H1 (cell line): ENCODE measurements around the gene MS4A18. TPM values are rescaled to one million over a fixed set of nuclear protein-coding genes. Genes with fewer than 3 reads are reported as not detected.

Experiments used
- CTCF ChIA-PET: fragments of 300-600 bp; sonication (Branson Sonifier 250); formaldehyde crosslinking; loops from one replicate; lab custom pipeline; 2021; ENCODE audit not compliant: partially characterized antibody; lab: Charles Lee
- POLR2A ChIA-PET: fragments of 300-600 bp; sonication (Branson Sonifier 250); formaldehyde crosslinking; loops from one replicate; lab custom pipeline; 2021; ENCODE audit warnings: inconsistent platforms; ENCODE audit not compliant: partially characterized antibody; lab: Charles Lee
- DNase-seq, 2 experiments: peaks; one replicate each; pipeline versions ENCODE4 v3.0.0 to v3.0.0-alpha.2; 2010 to 2022; ENCODE audit warnings: low spot score in 2 of 2, low read depth in 1 of 2, mixed read lengths in 1 of 2
- FAIRE-seq: peaks from 2 replicates; lab custom pipeline; 2011; peaks lifted over from hg19 to GRCh38; lab: Jason Lieb, UNC
- H2AFZ ChIP-seq: 2 replicates; pipeline ENCODE4 v1.8.1; 2012; ENCODE audit warnings: low read length, inconsistent platforms
- H2AK5ac ChIP-seq: 2 replicates; pipeline ENCODE4 v1.6.1; 2013; ENCODE audit warnings: low read depth, low read length
- H2BK120ac ChIP-seq: replicated peaks from 2 replicates; pipeline ENCODE3; 2013; ENCODE audit warnings: low read depth, low read length, inconsistent platforms
- H2BK12ac ChIP-seq: 2 replicates; pipeline ENCODE4 v1.6.1; 2013; ENCODE audit warnings: low read depth, low read length
- H2BK15ac ChIP-seq: 2 replicates; pipeline ENCODE4 v1.6.1; 2013; ENCODE audit warnings: low read length
- H2BK20ac ChIP-seq: 2 replicates; pipeline ENCODE4 v1.6.1; 2013; ENCODE audit warnings: low read length
- H2BK5ac ChIP-seq: 2 replicates; pipeline ENCODE4 v1.6.1; 2013; ENCODE audit warnings: low read depth, low read length
- H3K14ac ChIP-seq: 2 replicates; pipeline ENCODE4 v1.6.1; 2013; ENCODE audit warnings: inconsistent platforms; ENCODE audit not compliant: insufficient read length
- H3K18ac ChIP-seq: 2 replicates; pipeline ENCODE4 v1.6.1; 2013; ENCODE audit warnings: low read length; ENCODE audit errors: extremely low read depth
- H3K23ac ChIP-seq: 2 replicates; pipeline ENCODE4 v1.6.1; 2013; ENCODE audit warnings: inconsistent platforms; ENCODE audit not compliant: insufficient read length
- H3K23me2 ChIP-seq: 2 replicates; pipeline ENCODE4 v1.6.1; 2013; ENCODE audit warnings: low read depth, low read length
- H3K27ac ChIP-seq: 2 replicates; pipeline ENCODE4 v1.6.1; 2011; ENCODE audit warnings: low read depth, low read length, inconsistent platforms
- H3K27me3 ChIP-seq, 4 experiments: replicated peaks in 1 of 4; 1 replicate in 1 of 4; 2 replicates in 3 of 4; pipeline versions ENCODE4 v1.6.1 to v1.8.1; 2011 to 2013; ENCODE audit warnings: low read length in 3 of 4, mild to moderate bottlenecking in 3 of 4, inconsistent platforms in 2 of 4, mixed read lengths in 2 of 4, moderate library complexity in 1 of 4; ENCODE audit not compliant: control insufficient read depth in 3 of 4, insufficient read depth in 3 of 4; ENCODE audit errors: extremely low read depth in 1 of 4
- H3K36me3 ChIP-seq, 4 experiments: 2 replicates each; pipeline versions ENCODE4 v1.6.1 to v1.8.1; 2011 to 2013; ENCODE audit warnings: mild to moderate bottlenecking in 4 of 4, low read length in 3 of 4, moderate library complexity in 2 of 4, control low read depth in 1 of 4, inconsistent platforms in 1 of 4; ENCODE audit not compliant: insufficient read depth in 4 of 4, control insufficient read depth in 2 of 4
- H3K4ac ChIP-seq: replicated peaks from 2 replicates; pipeline ENCODE3; 2013; ENCODE audit warnings: low read length, low read depth, mixed read lengths, inconsistent platforms; ENCODE audit not compliant: insufficient read length
- H3K4me1 ChIP-seq, 4 experiments: replicated peaks in 1 of 4; 1 replicate in 1 of 4; 2 replicates in 3 of 4; pipeline versions ENCODE4 v1.6.1 to v1.8.1; 2011 to 2013; ENCODE audit warnings: low read length in 3 of 4, inconsistent platforms in 2 of 4, mixed read lengths in 1 of 4; ENCODE audit not compliant: insufficient read depth in 4 of 4, control insufficient read depth in 3 of 4
- H3K4me2 ChIP-seq, 2 experiments: 2 replicates each; pipeline versions ENCODE4 v1.6.1 to v1.8.1; 2011 to 2013; ENCODE audit warnings: low read depth in 2 of 2, low read length in 2 of 2, control low read depth in 1 of 2, inconsistent platforms in 1 of 2, mild to moderate bottlenecking in 1 of 2; ENCODE audit not compliant: insufficient read depth in 1 of 2
- H3K4me3 ChIP-seq, 4 experiments: fragments of 200-600, 300-600 bp in 1 of 4; sonication (generic), shearing (Covaris generic), sonication (Bioruptor Twin) in 1 of 4; 2 replicates each; pipeline versions ENCODE4 v1.5.1 to v1.8.1; 2011 to 2016; ENCODE audit warnings: low read length in 4 of 4, low read depth in 3 of 4, control low read depth in 2 of 4, inconsistent platforms in 2 of 4, mild to moderate bottlenecking in 2 of 4, mixed read lengths in 1 of 4, moderate library complexity in 1 of 4; ENCODE audit not compliant: insufficient read depth in 2 of 4; ENCODE audit errors: extremely low read depth in 1 of 4
- H3K56ac ChIP-seq: replicated peaks from 2 replicates; pipeline ENCODE3; 2013; ENCODE audit warnings: low read depth, mild to moderate bottlenecking, mixed read lengths, low read length, inconsistent platforms; ENCODE audit not compliant: insufficient read length
- H3K79me1 ChIP-seq: 2 replicates; pipeline ENCODE4 v1.6.1; 2013; ENCODE audit warnings: low read depth, low read length, control low read depth
- H3K79me2 ChIP-seq, 2 experiments: 2 replicates each; pipeline versions ENCODE4 v1.6.1 to v1.8.1; 2012 to 2013; ENCODE audit warnings: low read length in 2 of 2, mild to moderate bottlenecking in 2 of 2, inconsistent platforms in 1 of 2; ENCODE audit not compliant: insufficient read depth in 2 of 2, control insufficient read depth in 1 of 2
- H3K9ac ChIP-seq, 4 experiments: replicated peaks in 1 of 4; 1 replicate in 1 of 4; 2 replicates in 3 of 4; pipeline versions ENCODE4 v1.6.1 to v1.8.1; 2011 to 2013; ENCODE audit warnings: low read depth in 3 of 4, low read length in 3 of 4, control low read depth in 2 of 4, mild to moderate bottlenecking in 2 of 4, moderate library complexity in 2 of 4, inconsistent platforms in 1 of 4; ENCODE audit errors: extremely low read depth in 1 of 4
- H3K9me3 ChIP-seq, 2 experiments: 2 replicates each; pipeline versions ENCODE4 v1.6.1 to v1.8.1; 2012 to 2013; ENCODE audit warnings: mild to moderate bottlenecking in 2 of 2, moderate library complexity in 2 of 2, control low read depth in 1 of 2, inconsistent platforms in 1 of 2, low read depth in 1 of 2, low read length in 1 of 2, mixed read lengths in 1 of 2; ENCODE audit not compliant: insufficient read depth in 2 of 2
- H4K20me1 ChIP-seq, 2 experiments: replicated peaks in 1 of 2; 2 replicates each; pipeline versions ENCODE3 to v1.8.1; 2011 to 2013; ENCODE audit warnings: inconsistent platforms in 2 of 2, low read length in 2 of 2, mild to moderate bottlenecking in 1 of 2; ENCODE audit not compliant: insufficient read depth in 2 of 2, control insufficient read depth in 1 of 2
- H4K5ac ChIP-seq: 2 replicates; pipeline ENCODE4 v1.6.1; 2013; ENCODE audit warnings: low read length, low read depth, mixed read lengths, inconsistent platforms; ENCODE audit not compliant: insufficient read length
- H4K8ac ChIP-seq: 2 replicates; pipeline ENCODE4 v1.8.0; 2013; ENCODE audit warnings: mild to moderate bottlenecking, moderate library complexity, low read length, inconsistent platforms; ENCODE audit not compliant: insufficient read depth; ENCODE audit errors: extremely low read depth
- H4K91ac ChIP-seq: replicated peaks from 2 replicates; pipeline ENCODE3; 2013; ENCODE audit warnings: low read length, mixed read lengths, inconsistent platforms; ENCODE audit not compliant: insufficient read length
- ATF2 ChIP-seq: IDR thresholded peaks from 2 replicates; pipeline ENCODE4 v1.6.1; 2012; ENCODE audit warnings: low read length, inconsistent platforms
- BCL11A ChIP-seq, 2 experiments: IDR thresholded peaks; one replicate each; pipeline ENCODE4 v1.6.1; 2011; ENCODE audit warnings: low read depth in 2 of 2, low read length in 2 of 2, mild to moderate bottlenecking in 2 of 2
- BRCA1 ChIP-seq: IDR thresholded peaks from 2 replicates; pipeline ENCODE4 v1.6.1; 2012; ENCODE audit warnings: low read depth, low read length, improper control_type of control experiment
- CBX8 ChIP-seq: fragments of 300-800, 300-1000 bp; sonication (generic); IDR thresholded peaks from 2 replicates; pipeline ENCODE4 v1.7.1; 2016; ENCODE audit warnings: low read depth, low read length, borderline replicate concordance
- CHD2 ChIP-seq: IDR thresholded peaks from 2 replicates; pipeline ENCODE4 v1.6.1; 2012; ENCODE audit warnings: low read length, improper control_type of control experiment
- EZH2 ChIP-seq: fragments of 200-600 bp; sonication (generic); IDR thresholded peaks from 2 replicates; pipeline ENCODE4 v1.7.1; 2012; ENCODE audit warnings: low read depth, mild to moderate bottlenecking, moderate library complexity, low read length, inconsistent platforms; ENCODE audit not compliant: severe bottlenecking
- GTF2F1 ChIP-seq: IDR thresholded peaks from 2 replicates; pipeline ENCODE4 v1.6.1; 2012; ENCODE audit warnings: low read depth, low read length, improper control_type of control experiment, borderline replicate concordance
- MAFK ChIP-seq: IDR thresholded peaks from 2 replicates; pipeline ENCODE4 v1.6.1; 2012; ENCODE audit warnings: low read depth, mild to moderate bottlenecking, improper control_type of control experiment, low read length
- RAD21 ChIP-seq, 2 experiments: IDR thresholded peaks in 1 of 2; conservative IDR thresholded peaks in 1 of 2; 2 replicates each; pipeline ENCODE4 v1.6.1; 2011; ENCODE audit warnings: low read depth in 2 of 2, low read length in 2 of 2, improper control_type of control experiment in 1 of 2, inconsistent platforms in 1 of 2, mild to moderate bottlenecking in 1 of 2, moderate library complexity in 1 of 2
- SIRT6 ChIP-seq: IDR thresholded peaks from one replicate; pipeline ENCODE4 v1.7.1; 2012; ENCODE audit warnings: low read length, inconsistent platforms
- TEAD4 ChIP-seq: IDR thresholded peaks from 2 replicates; pipeline ENCODE4 v1.6.1; 2012; ENCODE audit warnings: low read depth, low read length, inconsistent platforms, mixed read lengths
- WGBS, 2 experiments: shearing (Covaris generic) in 1 of 2; methylation state at CpG; one replicate each; pipeline versions ENCODE4 v1.1.6 to v1.1.7; 2013 to 2015; ENCODE audit warnings: low lambda C conversion rate in 2 of 2, mixed read lengths in 2 of 2, inconsistent platforms in 1 of 2, low coverage in 1 of 2, missing lambda C conversion rate in 1 of 2; ENCODE audit not compliant: insufficient replicate concordance in 2 of 2, insufficient coverage in 1 of 2, insufficient read length in 1 of 2; ENCODE audit errors: extremely low coverage in 1 of 2, missing lambda C conversion rate in 1 of 2; 5-methylcytosine and 5-hydroxymethylcytosine counted together
- polyA plus RNA-seq, 7 experiments: library from polyadenylated mRNA; depleted of rRNA in 3 of 7; stranded (reverse) in 5 of 7; unstranded in 2 of 7; fragments of >200 nt in 5 of 7; fragments of 200-250 nt in 2 of 7; gene quantifications; 1 replicate in 5 of 7; 2 replicates in 1 of 7; 4 replicates in 1 of 7; pipeline versions ENCODE4 v1.2.1 to v1.2.3, GENCODE V29; 2011 to 2013; ENCODE audit warnings: missing spikeins in 2 of 7, mixed read lengths in 2 of 7
- total RNA-seq: library from RNA; stranded (reverse); fragmentation: NEBNext Ultra II Directional; extraction: Animal tissue kit (Norgen Biotek cat#: 25700); gene quantifications from 2 replicates; pipeline ENCODE4 v1.2.1, GENCODE V29; 2021

MS4A18 gene
- total and polyA plus RNA-seq, 2 of the 8 experiments (the other 6 are each of a cell fraction or from before 2014, with no cell fraction given): not detected

GRCh38 chr11:60718524-60719316 lies 5.8 kb upstream of the MS4A18 start:
- H3K23me2 ChIP-seq: no peaks in the 10 kb centered on the region
- ChIA-PET CTCF (interaction anchor here (0.9 to 3.0 kb wide), 4 partner anchors 9 to 56 kb away, joined by 3 to 15 read pairs (median 4); no protein-coding TSS in a partner anchor), POLR2A (interaction anchor here (1.0 kb wide), 1 partner anchor 10 kb away, joined by 3 read pairs; no protein-coding TSS in a partner anchor)
- H2AK5ac ChIP-seq: no peak overlapping the region
- H4K20me1 ChIP-seq: no peaks in the 10 kb centered on the region
- no peak overlapping the region for H2BK12ac ChIP-seq
- no peak overlapping the region for H4K91ac ChIP-seq
- H3K4ac ChIP-seq: no peak overlapping the region
- FAIRE-seq (no peak), DNase-seq (no peak)
- H4K8ac ChIP-seq: no peak overlapping the region
- no peak overlapping the region; a peak in 1 of 7 replicates for H3K9ac ChIP-seq
- no peak overlapping the region for H2BK15ac ChIP-seq
- H3K27me3 ChIP-seq: no peaks in the 10 kb centered on the region
- H4K5ac ChIP-seq: no peak overlapping the region
- H2BK20ac ChIP-seq: no peak overlapping the region
- no peaks in the 10 kb centered on the region; a peak in 2 of 7 replicates for H3K4me1 ChIP-seq
- H3K14ac ChIP-seq: no peak overlapping the region
- no peak overlapping the region for H2BK5ac ChIP-seq
- H3K79me2 ChIP-seq: no peaks in the 10 kb centered on the region
- no peak overlapping the region for H2BK120ac ChIP-seq
- no peak overlapping the region for H3K18ac ChIP-seq
- WGBS, 2 experiments: 86% methylated on average over 10 of the region's 10 CpGs; no CpG with 5 or more reads in 1 of the 2 experiments
- H3K4me3 ChIP-seq: no peak overlapping the region
- H3K36me3 ChIP-seq: no peaks in the 10 kb centered on the region
- H3K4me2 ChIP-seq: no peak overlapping the region
- H3K79me1 ChIP-seq: no peaks in the 10 kb centered on the region
- no peak overlapping the region for H3K27ac ChIP-seq
- H3K56ac ChIP-seq: no peak overlapping the region
- H3K9me3 ChIP-seq: no peaks in the 10 kb centered on the region; a peak in 2 of 4 replicates
- no peak overlapping the region for H3K23ac ChIP-seq
- H2AFZ ChIP-seq: no peak overlapping the region
- no peak for TF ChIP-seq TEAD4
- no peak for TF ChIP-seq ATF2
- no peak for TF ChIP-seq RAD21 (IDR thresholded peaks at IDR 0.05 in 1 of 2, conservative IDR thresholded peaks at IDR 0.05 in 1 of 2; ENCODE audit: low read depth in 2 of 2, low read length in 2 of 2)
- no peak for TF ChIP-seq EZH2
- no peak for TF ChIP-seq BRCA1
- TF ChIP-seq BCL11A (IDR thresholded peaks at IDR 0.05; ENCODE audit: low read depth in 2 of 2, low read length in 2 of 2): no peak
- no peak for TF ChIP-seq SIRT6
- no peak for TF ChIP-seq MAFK
- no peak for TF ChIP-seq CHD2
- TF ChIP-seq GTF2F1: no peak
- TF ChIP-seq CBX8: no peak
